NCI-H187 (cell line): ENCODE measurements around the gene DYNC1I1.

Experiments
- DNase-seq, 2 experiments: peaks; one replicate each; lab custom pipeline; 2025; lab: John Stamatoyannopoulos, UW

The DYNC1I1 gene

DNA sequence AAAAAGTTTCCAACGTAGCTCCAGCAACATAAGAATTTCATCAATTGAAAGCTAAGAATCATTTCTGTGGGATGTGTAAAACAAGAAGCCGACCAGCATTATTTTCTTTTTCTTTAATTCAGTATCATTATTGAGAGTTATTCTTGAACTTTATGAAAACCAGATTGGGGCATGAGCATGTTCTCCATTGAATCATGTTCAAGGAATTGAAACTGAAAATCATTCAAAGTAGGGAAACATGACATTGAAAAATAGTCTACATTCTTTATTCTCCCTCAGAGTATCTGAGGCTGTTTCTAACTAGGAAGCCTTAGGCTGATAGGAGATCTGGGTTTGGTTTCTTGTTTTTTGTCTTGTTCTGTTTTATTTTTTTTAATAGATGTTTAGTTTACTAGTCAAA lies 253.7 kb downstream of the DYNC1I1 start:
- DNase-seq: no peak

DNA sequence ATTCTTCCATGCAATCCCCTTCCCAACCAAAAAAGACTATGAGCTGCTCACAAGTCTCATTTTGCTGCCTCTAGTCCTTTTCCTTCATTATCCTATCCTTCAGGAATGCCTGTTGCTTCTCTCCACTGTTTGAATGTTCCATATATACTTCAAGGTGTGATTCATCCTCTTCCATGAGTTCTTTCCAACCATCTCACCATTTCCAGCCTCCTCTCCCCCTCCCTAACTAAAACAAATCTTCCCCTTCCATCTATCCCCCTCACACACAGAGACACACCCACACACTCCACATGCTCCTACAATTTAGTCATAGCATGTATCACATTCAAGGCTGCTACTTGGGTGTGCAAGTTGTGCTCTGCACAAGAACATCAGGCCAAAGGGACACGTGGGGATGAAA lies 254.3 kb downstream of the DYNC1I1 start:
- DNase-seq: no peak

DNA sequence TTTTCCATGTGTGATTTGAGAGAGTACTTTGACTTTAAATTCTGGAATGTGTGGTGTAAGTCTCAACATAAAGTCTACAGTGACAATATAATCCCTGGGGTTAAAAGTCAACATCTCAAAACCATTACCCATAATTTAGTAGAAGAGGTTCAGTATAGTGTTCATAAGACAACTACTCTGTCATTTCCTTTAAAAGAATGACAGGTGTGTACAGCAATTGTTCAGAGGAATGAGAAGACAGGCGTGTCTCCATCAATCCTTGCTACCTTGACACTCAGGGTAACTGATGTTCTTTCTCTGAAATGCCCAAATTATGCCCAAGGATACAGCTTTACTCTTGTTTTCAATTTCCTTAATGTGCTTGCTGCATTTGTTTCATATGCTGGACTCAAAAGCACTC lies 256.4 kb downstream of the DYNC1I1 start:
- no peak for DNase-seq

DNA sequence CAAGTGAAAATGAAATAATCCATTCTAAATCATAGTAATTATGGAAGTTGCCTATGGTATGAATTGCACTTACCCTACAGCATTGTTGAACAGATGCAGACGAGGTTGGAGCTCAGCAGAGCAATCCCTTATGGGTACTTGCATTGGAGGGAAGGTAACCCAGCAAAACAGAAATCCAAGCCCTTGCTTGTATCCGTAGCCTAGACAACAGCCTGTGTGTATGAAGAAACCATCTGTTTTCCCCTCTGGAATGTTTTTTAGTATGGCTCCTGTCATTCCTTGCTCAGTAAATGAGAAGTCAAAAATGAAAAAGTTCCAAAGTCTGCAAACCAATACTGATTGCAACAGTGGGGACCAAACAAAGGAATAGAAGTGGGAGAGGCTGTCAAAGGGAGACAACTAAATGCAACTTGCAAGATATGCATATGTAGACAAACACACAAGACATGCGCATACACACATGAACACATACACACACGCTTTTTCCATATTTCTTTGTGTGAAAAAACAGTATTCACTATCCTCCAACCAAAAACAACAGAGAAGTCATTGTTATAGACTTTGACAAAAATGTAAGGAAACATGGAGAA lies 260.8 kb downstream of the DYNC1I1 start:
- no peak for DNase-seq

DNA sequence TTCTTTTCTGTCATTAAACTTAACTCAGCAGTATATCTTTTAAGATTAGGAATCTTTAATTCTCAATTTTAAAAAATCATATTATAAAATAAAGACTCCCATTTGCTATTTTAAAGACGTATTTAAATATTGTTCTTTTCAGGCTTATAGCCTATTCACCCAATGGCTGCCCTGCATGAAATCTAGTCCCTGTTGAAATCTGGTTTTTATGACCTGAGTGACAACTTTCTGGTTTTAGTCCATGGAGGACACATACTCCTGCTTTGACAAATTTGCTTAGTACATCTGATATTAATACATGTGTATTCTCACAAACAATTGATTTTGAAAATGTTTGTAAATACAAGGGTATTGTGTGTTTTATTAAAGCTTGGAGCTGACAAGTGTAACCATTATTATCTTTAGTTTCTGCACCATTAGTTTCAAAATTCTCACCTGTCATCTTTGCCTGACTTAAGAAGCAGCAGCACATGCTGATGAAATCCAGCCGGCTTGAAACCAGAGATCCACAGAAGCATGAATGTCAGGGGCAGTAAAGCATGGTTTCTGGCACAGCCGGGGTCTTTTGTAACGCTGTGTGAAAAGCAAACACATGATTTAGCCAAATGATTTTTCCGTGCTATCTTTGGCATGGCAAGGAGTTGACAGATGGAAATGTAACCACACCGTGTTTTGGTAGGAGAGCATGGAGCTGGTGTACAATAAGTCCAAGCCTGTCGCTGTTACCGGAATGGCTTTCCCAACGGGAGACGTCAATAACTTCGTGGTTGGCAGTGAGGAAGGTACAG lies 262.8 kb downstream of the DYNC1I1 start:
- DNase-seq: peak; percentile 62 to 72

DNA sequence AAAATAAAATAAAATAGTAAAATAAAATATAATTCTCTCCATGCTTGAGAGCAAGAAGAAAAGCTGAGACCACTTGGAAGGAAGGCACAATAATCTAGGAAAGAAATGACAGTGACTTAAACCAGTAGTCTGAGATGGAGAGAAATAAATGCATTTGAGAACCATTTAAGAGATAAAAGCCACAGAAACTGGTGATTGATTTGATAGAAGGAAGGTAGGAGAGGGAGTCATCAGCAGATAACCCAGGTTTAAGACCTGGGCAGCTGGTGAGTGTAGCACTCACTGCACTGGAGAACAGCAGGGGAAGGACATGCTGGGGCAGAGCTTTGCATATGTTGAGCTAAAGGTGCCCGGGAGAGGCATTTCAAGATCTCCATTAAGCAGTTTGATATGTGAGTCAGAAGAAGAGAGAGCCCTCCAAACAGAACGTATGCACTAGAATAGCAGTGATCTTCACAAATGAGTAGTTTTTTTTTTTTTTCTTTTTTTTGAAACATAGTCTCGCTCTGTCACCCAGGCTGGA lies 268.0 kb downstream of the DYNC1I1 start:
- no peak for DNase-seq

DNA sequence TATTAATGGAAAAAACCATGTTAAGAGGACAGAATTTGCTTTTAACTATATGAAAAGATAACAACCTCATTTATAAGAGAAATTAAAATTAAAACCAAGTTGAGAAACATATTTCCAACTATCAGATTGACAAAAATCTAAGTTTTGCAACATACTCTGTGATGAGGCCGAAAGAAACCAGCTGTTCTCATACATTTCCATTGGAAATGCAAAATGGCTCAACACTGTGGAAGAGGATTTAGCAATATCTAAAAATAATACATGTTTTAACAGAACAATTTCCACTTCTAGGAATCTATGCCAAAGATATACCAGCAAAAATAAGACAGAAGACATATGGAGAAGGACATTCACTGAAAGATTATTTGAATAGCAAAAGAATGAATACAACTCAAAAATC lies 268.8 kb downstream of the DYNC1I1 start:
- no peak for DNase-seq

DNA sequence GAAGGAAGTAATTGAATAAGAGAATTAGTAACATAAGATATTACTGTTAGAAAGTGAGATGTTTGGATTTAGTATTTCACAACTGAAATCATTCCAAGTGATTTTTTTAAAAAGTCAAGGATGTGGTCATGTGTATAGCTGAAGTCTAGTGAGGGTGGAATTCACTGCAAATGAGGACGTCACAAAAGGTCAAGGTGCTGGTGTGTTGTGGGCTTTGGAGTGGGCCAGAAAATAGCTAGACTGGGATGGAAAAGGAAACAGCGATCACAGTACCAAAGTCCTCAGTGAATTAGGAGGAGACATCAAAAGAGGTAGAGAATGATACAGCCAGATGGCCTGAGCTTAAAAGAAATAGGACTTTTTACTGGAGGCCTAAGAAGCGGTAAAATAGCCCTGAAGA lies 272.8 kb downstream of the DYNC1I1 start:
- DNase-seq: no peak

DNA sequence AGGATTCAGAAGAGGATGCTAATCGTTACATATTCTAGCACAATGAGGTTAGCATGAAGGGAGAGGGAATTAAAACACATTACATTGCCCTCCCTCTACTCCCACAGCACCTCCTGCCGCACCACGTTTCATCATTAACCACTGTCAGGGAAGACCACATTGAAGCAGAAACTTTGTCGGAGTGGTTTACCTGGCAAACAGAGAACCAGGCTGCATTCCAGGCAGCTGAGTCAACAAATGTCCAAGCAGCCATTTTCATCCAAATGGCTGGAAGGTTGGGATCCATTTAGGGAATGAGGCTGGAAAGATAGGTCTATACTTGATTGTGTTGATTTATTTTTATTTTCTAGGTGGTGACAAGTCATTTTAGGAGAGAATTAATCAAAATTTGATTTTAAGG lies 273.6 kb downstream of the DYNC1I1 start:
- no peak for DNase-seq

DNA sequence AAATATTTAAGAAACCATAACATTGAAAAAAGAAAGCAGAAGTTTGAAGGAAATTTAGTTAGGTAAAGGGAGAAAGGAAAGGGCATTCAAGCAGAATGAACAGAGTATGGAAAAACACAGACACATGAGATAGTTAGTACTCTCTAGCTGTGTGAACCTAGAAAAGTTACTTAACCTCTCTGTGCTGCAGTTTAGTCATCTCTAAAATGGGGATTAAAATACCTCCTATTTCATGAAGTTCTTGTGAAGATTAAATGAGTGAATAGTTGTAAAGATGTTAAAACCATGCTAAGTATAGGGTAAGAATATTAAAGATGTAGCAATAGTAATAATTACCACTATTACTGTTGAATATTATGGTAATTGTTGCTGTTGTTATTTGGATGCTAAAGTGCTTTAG lies 279.9 kb downstream of the DYNC1I1 start:
- no peak for DNase-seq

DNA sequence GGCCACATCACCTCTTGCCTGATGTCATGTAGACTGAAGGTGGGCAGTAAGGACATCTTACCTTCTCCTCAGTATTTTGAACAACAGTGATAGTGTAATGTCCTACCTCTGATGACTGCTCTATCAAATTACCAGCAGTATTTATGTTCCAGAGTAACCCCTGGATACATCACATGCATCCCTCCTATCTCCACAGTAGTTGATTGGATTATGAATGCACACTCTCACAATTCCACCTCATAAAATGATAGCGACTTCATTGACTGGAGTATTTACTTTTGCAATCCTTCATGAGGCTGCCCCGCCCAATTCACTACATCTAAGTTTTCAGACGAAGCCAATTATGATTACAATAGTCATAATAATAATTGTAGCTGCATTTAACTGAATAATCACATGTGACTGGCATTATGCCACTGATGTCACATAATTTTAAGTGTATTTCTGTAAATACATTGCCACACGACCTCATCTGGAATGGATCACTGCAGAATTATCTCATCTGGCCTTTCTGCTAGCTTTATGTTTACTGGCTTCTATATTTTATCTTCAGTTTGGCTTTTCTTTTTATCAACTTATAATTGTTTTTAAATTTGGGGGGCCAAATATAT lies 280.6 kb downstream of the DYNC1I1 start:
- DNase-seq: no peak

DNA sequence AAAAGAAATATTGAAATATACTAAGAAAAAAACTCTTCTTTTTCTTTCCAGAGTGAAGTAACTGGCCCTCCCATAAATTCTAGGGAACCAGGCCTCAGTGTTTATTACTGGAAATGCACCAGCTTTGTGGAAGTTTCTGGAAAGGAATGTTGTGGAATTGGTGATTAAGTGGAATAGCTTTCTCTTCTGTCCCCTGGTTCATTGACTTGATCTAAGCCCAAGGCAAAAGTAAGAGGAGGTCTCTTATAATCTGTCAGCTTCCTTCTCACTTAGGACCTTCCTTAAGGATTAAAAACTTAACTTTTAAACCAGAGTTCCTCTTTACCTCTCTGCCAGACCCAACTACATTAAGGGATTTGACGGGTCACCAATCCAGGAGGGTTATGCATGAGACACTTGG lies 283.4 kb downstream of the DYNC1I1 start:
- no peak for DNase-seq

DNA sequence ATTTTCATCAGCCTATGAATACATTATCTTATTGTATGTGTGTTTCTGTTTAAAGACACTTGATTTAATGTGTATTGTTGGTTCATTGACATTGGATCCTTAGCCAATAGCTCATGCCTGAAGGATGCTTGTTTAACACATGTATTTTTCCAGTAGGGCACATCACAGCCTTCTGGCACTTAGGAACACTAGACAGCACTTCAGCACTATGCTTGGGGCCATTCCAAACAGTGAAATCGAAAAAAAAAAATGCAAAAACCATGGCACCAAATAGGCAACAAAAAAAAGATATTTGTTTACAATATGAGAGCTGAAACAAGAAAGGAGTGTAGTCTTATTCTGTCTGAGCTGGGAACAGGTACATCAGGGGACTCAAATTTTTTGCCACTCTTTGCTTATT lies 286.7 kb downstream of the DYNC1I1 start:
- DNase-seq: peak; percentile 54 to 71

DNA sequence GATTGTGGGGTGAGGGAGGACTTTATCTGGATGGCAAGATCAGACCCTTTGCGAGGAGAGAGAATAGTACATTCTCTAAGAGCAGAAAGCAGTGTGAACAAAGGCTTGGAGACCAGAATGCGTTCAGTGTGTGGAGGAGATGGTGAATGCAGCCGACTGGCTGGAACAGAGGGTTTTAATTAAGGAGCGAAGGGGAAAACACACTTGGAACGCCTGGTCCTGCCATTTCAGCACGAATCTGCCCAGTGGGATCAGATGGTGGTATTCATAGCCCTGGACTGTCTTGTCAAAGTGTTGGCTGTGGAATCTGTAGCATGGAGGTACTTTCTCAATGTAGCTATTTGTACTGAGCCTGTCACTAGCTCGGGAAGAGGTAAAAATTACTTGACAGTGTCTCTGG lies 288.7 kb downstream of the DYNC1I1 start:
- no peak for DNase-seq

DNA sequence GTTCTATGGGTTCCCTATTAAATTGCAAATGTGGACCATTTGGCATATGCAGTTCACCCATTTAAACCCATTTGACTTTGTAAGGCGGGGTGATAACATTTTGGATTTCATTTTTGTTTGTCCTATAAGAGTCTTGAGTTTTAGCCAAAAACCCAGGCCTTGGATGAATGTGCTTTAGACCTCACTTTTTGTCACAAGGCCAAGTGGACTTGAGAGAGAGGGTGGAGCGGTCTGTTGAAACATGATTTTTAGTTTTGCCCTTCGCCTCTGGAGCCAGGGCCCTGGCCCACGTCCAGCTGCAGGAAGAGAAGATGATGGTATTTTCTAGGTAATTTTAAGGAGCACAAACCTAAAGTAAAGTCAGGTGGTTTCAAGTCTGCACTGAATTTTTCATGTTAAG lies 289.5 kb downstream of the DYNC1I1 start:
- DNase-seq: no peak

DNA sequence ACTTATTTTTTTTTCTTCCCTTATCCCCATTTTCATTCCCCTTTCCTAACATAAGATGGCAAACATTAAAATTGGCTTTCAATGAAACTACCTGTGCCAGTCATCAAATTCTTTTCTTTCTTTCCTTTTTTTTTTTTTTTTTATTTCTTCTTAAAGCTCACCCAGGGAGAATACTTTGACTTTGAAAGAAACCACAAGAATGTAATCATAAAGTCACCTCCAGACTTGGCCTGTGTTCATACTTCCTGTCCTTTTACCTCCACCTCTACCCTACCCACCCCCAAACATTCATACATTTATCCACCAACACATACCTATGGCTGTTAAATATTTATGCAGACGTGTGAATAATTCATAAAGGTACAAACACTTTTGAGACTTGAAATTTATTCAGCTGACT lies 295.0 kb downstream of the DYNC1I1 start:
- DNase-seq: no peak

DNA sequence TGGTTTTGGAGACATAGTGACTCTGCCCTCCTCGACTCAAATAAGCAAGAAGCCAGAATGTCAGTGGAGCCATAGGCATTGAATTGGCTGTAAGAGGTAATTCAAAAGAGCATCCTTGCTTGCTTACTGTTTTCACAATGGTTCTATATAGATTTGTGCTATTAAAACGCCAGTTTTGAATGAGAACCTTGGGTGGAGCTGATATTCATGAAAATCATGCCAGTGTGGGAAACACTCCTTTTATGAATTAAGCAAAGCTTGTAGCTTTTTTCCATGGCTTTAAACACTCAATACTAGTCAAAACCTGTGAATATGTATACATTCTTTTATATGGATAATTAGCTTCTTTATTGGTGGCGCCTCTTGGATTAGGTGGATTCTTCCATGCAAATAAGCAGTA lies 297.0 kb downstream of the DYNC1I1 start:
- no peak for DNase-seq

DNA sequence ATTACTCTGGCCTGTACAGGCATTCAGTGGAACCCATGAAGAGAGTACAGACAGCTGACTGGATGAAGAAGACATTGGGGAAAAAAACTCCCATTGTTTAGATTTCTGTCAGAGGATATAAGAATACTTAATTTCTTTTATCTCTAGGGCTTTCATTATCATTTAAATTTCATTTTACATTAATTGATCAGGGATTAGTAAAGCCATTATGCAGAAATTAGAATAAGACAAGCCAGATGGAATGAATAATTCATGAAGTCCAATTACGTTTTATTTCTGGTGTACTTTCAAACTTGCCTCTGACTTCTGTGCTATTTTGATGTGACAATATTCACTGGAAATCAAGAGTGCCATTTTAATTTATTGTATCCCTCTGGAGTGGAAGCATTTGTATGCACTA lies 302.5 kb downstream of the DYNC1I1 start:
- no peak for DNase-seq

DNA sequence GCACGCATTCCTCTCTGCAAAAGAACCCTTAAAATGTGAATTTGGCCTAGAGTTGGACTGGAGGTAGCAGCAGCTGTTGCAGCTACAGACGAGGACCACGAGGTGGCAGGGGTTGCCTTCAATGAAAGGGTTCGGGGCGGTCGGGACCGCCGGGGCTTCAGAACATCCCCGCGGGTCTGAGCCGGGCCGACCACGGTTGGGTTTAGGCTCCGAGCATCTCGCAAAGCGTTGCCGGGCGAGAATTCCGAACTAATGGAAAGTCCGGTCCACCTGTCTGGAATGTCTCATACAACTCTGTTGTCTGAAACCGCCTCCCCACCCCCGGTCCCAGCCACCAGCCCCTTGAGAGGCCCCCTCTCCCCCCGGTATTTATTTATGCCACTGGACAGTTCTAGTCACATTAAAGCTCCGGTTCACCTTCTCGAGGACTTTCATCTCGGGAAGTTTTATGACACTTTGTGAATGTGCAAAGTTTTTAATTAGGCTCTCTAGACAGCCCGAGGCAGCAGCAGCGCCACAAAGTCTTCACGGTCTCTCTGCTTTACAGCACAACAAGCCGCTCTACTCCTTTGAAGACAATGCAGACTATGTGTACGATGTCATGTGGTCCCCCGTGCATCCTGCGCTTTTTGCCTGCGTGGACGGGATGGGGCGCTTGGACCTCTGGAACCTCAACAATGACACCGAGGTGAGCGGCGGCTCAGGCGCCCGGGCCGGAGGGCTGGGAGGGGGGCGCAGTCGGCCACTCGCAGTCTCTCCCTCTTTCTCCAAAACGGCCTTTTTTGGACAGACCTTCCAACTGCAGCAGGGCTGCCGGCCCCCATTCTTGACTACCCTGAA lies 303.4 kb downstream of the DYNC1I1 start:
- peak; percentile 52 to 57 for DNase-seq

DNA sequence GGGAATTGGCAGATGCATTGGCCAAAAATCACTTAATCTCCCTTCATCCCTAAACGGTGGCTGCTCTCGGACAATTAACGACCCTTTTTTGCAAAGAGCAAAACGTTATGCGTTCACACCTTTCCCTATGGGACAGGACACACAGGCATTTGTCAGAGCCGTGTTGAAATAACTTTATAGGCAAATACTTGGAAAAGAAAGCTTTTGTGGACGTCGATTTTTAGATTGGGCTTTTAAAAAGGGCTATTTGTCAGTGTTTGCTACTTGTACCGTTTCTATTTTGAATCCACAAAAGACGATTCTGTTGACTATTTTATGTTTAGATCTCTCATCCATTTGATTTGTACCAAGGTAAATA lies 304.0 kb downstream of the DYNC1I1 start:
- no peak for DNase-seq

DNA sequence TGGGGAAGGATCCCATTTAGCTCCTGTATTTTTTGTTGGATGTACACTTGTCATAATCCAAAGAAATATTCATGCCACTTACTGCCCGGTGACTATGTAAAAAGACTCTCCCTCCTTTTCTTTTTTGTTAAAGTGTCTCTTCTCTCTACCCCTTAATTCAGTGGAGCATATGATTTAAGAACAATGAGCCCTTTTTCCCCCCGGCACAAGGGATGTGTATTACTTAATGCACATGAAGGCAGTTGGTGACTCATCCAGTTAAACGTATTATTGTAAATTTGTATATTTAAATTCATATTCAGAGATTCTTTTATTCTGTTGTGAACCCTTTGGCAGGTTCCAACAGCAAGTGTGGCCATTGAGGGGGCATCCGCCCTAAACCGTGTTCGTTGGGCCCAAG lies 307.7 kb downstream of the DYNC1I1 start:
- no peak for DNase-seq

DNA sequence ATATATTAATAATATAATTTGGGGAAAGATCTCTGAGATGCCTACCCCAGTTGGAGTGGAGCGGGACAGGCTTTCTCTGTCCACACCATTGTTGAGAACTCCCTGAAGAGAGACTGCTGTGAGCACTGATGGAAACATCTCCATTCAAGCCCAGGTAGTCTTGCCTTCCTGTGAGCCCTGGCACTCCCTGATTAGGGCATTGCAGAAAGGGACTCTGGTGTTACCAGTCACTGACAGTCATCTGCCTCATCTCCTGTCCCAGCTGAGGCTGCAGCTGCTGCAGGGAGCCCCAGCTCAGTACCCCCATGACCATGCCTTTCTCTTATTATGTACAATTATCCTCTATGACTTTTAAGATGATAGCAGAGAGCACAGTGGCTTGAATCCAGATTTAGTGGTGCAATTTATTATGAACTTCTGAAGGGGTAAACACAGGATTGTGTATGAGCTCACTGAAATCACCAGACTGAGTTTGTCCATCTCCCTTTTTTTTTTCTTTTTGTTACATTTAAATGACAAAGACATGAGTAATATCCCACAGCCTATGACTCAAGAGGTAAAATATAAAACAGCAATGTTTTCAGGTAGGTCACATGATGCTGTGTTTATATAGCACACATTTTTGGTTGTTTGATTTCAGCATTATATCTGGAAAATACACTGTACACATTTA lies 312.7 kb downstream of the DYNC1I1 start:
- DNase-seq: no peak
